IPS-20b (cell line): ENCODE results near the gene FCAR.
"Not testable (repeated sequence)": the region's sequence is repeated elsewhere in the genome, so short reads cannot be mapped to it uniquely, and the experiment has no call there.

ENCODE experiments used
- H3K27ac ChIP-seq: one replicate; pipeline ENCODE4 v1.5.1; 2013; ENCODE audit warnings: low read length
- H3K27me3 ChIP-seq: 2 replicates; pipeline ENCODE4 v1.6.1; 2013; ENCODE audit warnings: mild to moderate bottlenecking, low read length, inconsistent platforms; ENCODE audit not compliant: insufficient read depth
- H3K36me3 ChIP-seq: 2 replicates; pipeline ENCODE4 v1.6.1; 2013; ENCODE audit warnings: low read depth, mild to moderate bottlenecking, inconsistent platforms, low read length, moderate library complexity; ENCODE audit not compliant: insufficient read depth
- H3K4me1 ChIP-seq: 2 replicates; pipeline ENCODE4 v1.6.1; 2013; ENCODE audit warnings: mild to moderate bottlenecking, control low read depth, inconsistent platforms, low read length, moderate library complexity; ENCODE audit not compliant: insufficient read depth
- H3K4me3 ChIP-seq: 2 replicates; pipeline ENCODE4 v1.5.1; 2013; ENCODE audit warnings: mild to moderate bottlenecking, low read length, inconsistent platforms
- H3K9ac ChIP-seq: 2 replicates; pipeline ENCODE4 v1.6.1; 2013; ENCODE audit warnings: low read depth, mild to moderate bottlenecking, inconsistent platforms, low read length, moderate library complexity
- H3K9me3 ChIP-seq: 2 replicates; pipeline ENCODE4 v1.6.1; 2013; ENCODE audit warnings: mild to moderate bottlenecking, low read depth, low read length, inconsistent platforms; ENCODE audit not compliant: insufficient read depth

Gene FCAR

DNA sequence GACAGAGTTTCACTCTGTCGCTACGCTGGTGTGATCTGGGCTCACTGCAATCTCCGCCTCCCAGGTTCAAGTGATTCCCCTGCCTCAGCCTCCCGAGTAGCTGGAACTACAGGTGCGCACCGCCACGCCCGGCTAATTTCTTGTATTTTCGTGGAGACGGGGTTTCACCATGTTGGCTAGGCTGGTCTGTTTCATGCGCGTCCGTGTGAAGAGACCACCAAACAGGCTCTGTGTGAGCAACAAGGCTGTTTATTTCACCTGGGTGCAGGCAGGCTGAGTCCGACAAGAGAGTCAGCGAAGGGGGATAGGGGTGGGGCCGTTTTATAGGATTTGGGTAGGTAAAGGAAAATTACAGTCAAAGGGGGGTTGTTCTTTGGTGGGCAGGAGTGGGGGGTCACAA is 20.1 kb downstream of the FCAR start:
- H3K9me3 ChIP-seq, H3K9ac ChIP-seq, H3K4me3 ChIP-seq, H3K27ac ChIP-seq, H3K4me1 ChIP-seq, H3K27me3 ChIP-seq, H3K36me3 ChIP-seq: not testable (repeated sequence)

DNA sequence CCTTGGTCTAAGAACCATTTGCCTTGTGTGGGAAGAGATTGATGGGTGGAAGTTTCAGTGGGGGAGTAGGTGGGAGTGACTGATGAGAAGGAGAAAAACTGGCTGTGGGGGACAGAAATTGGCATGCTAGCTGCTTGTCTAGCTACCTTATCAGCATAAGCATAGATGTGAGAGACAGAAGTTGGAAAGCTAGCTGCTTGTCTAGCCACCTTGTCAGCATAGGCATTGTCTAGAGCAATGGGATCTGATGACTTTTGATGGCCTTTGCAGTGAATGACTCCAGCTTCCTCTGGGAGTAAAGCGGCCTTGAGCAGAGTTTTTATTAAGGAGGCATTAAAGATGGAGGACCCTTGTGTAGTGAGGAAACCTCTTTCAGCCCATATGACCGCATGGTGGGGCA is 22.0 kb downstream of the FCAR start:
- Histone ChIP-seq H3K36me3 (no peaks in the 10 kb centered on the region), H3K4me3 (no peak overlapping the region), H3K27me3 (no peaks in the 10 kb centered on the region)

DNA sequence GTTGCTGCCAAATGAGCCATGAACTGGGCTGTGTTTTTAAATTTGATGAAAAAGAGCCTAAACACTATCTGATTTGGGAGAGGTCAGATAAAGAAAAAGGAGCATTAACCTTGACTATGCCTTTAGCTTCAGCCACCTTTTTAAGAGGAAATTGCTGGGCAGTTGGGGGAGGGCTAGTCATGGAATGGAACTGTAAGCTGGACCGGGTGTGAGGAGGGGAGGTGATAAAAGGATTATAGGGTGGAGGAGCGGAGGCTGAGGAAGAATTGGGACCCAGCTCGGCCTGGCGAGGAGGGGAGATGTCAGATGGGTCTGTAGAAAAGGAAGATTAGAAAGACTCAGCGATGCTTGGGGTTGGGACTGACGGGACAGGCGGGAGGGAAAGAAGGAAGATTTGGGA is 24.6 kb downstream of the FCAR start:
- not testable (repeated sequence) for H3K4me3 ChIP-seq, H3K9me3 ChIP-seq, H3K9ac ChIP-seq, H3K4me1 ChIP-seq, H3K27ac ChIP-seq, H3K36me3 ChIP-seq, H3K27me3 ChIP-seq

More for the DNA sequence above, 22.0 kb downstream of the FCAR start:
- H3K9me3 ChIP-seq: no peaks in the 10 kb centered on the region
- peaks cover 4% of the 10 kb centered on the region for H3K4me1 ChIP-seq
- H3K27ac ChIP-seq: no peak overlapping the region
- H3K9ac ChIP-seq: no peak overlapping the region

DNA sequence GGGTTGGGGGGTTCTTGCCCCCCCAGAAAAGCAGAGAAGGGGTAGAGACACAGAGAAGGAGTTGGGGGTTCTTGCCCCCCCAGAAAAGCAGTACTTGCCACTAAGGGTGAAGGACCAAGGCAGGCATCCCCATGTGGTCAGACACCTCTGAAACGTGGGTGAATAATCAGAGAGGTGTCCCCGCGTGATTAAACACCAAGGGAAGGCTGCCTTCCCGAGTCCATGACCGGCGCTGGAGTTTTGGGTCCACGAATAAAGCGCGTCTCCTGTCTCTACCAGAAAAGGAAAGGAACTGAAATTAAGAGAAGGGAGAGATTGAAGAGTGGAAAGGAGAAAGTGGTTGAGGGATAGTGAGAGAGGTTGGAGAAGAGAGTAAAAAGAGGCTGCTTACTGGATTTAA is 25.6 kb downstream of the FCAR start:
- not testable (repeated sequence) for H3K27me3 ChIP-seq, H3K9ac ChIP-seq, H3K4me3 ChIP-seq, H3K9me3 ChIP-seq, H3K36me3 ChIP-seq, H3K27ac ChIP-seq, H3K4me1 ChIP-seq

DNA sequence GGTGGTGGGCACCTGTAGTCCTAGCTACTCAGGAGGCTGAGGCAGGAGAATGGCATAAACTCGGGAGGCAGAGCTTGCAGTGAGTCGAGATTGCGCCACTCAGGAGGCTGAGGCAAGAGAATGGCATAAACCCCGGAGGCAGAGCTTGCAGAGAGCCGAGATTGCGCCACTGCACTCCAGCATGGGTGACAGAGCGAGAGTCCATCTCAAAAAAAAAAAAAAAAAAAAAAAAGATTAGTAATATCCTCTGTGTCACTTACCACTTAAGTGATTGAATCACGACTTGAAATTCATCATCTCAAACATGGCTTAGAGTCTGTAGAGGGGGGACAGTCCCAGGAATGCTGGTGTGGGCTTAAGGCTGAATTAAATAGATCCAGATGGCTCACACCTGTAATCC is 27.1 kb downstream of the FCAR start:
- H3K36me3 ChIP-seq, H3K27me3 ChIP-seq, H3K4me3 ChIP-seq, H3K9me3 ChIP-seq, H3K4me1 ChIP-seq, H3K9ac ChIP-seq, H3K27ac ChIP-seq: not testable (repeated sequence)

DNA sequence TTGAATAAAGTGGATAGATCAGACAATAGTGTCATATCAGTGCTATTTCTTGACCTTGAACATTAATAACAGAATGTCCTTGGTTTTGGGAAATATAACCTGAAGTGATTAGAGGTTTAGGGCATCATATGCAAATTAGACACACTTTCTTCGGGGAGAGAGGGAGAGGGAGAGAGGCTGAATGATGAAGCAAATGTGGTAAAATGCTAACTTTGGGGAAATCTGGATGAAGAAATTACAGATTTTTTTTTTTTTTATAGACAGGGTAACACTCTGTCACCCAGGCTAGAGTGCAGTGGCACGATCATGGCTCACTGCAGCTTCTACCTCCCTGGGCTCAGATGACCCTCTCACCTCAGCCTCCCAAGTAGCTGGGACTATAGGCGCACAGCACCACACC is 28.0 kb downstream of the FCAR start:
- Histone ChIP-seq H3K9ac (no peak overlapping the region), H3K9me3 (no peaks in the 10 kb centered on the region), H3K4me3 (no peak overlapping the region), H3K36me3 (no peaks in the 10 kb centered on the region), H3K4me1 (no peaks in the 10 kb centered on the region), H3K27ac (no peak overlapping the region), H3K27me3 (no peaks in the 10 kb centered on the region)

DNA sequence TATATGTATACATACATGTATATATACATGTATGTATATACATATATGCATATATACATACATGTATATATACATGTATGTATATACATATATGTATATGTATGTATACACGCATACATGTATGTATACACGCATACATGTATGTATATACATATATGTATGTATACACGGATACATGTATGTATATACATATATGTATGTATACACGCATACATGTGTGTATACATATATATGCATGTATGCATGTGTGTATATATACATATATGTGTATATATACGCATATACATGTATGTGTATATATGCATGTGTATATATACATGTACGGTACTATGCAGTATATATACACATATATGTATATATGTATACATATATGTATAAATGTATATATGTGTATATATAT is 29.3 kb downstream of the FCAR start:
- no peak overlapping the region for H3K9ac ChIP-seq
- H3K36me3 ChIP-seq: no peaks in the 10 kb centered on the region
- no peak overlapping the region for H3K4me3 ChIP-seq
- no peak overlapping the region for H3K27ac ChIP-seq
- H3K9me3 ChIP-seq: no peaks in the 10 kb centered on the region
- H3K4me1 ChIP-seq: no peaks in the 10 kb centered on the region
- H3K27me3 ChIP-seq: no peaks in the 10 kb centered on the region

DNA sequence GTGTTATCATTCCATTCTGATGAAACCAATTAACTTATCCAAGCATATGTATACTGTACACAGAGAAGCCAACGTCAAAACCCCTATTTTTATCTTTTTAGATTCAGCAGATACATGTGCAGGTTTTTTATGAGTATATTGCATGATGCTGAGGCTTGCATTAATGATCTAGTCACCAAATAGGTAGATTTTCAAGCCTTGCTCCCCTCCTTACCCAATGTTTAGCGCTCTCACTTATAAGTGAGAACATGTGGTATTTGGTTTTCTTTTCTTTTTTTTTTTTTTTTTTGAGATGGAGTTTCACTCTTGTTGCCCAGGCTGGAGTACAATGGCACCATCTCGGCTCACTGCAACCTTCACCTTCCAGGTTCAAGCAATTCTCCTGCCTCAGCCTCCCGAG is 30.2 kb downstream of the FCAR start:
- H3K27me3 ChIP-seq, H3K27ac ChIP-seq, H3K9ac ChIP-seq, H3K4me3 ChIP-seq, H3K4me1 ChIP-seq, H3K9me3 ChIP-seq, H3K36me3 ChIP-seq: not testable (repeated sequence)

DNA sequence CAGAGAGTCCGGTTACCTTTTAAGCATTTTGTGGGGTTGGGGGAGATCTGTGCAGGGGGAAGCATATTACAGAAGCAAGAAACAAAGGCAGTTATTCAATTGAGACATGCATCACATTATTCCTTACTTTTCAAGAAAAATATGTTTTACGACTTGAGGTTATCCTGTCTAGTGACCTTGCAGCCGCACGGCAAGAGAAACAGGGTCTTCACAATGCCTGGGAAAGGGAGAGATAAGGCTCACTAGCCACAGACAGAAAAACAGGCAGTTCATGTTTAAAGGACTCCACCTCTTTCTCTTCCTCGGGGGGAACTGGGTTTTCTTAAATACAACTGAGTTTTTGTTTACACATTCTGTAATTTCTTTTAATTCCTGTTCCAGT is 31.4 kb downstream of the FCAR start:
- Histone ChIP-seq H3K9ac (no peak overlapping the region), H3K36me3 (no peaks in the 10 kb centered on the region), H3K4me1 (no peaks in the 10 kb centered on the region), H3K27ac (no peak overlapping the region), H3K9me3 (no peaks in the 10 kb centered on the region), H3K4me3 (no peak overlapping the region), H3K27me3 (no peaks in the 10 kb centered on the region)

DNA sequence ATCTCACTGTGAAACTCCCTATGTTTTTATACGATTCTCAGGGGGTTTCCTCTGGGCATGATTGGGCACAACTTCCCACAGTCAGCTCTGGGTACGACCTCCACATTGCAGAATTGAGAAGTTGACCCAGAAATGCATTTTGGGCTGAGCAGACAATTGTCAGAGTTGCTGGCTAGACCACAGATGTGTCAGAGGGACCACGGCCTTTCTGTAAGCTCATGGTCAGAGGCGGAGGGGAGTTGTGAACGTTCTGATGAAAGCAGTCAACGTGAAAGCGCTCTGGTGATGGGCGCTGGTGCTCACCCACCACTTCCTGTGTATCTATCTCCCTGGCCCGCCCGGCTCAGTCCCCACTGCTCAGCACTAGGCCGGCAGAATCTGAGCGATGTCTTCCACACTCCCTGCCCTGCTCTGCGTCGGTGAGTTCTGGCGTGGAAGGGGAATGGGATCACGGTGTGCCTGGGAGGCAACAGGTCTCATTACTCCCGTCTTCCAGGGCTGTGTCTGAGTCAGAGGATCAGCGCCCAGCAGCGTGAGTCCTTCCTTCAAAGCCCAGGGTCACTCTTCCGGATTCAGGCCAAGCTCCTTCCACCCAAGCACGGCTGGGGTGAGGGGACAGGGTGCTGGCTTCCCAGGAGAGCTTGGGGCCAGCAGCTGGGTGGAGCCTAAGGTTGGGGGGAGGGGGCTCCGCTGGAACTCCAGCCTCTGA is 31.9 kb downstream of the FCAR start, which contains the start of gene NCR1:
Gene NCR1, plus strand, starts transcription at position 346 of the 709 bp plus-strand sequence. Its CDS starts 40 bp downstream, at position 386.
- Histone ChIP-seq H3K36me3 (no peaks in the 10 kb centered on the region), H3K4me1 (no peaks in the 10 kb centered on the region), H3K27me3 (no peaks in the 10 kb centered on the region), H3K9me3 (no peaks in the 10 kb centered on the region), H3K4me3 (no peak within 1 kb of the TSS), H3K27ac (no peak within 1 kb of the TSS), H3K9ac (no peak within 1 kb of the TSS)

DNA sequence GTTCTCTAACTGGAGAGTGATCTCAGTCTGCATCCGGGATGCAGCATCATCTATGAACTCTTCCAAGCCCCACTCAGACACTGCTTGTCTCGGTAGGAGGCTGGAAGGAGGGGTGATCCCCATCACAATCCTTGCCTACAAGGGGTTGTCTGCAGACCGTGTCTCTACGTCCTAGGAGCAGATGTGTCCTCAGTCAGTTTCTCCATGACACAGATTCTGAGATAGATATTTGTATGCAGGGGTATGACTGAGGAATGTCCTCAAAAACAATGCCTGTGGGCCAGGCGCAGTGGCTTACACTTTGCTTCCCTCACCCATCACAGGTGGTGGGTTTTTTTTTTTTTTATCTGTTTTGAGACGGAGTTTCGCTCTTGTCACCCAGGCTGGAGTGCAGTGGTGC is 32.8 kb downstream of the FCAR start:
- H3K9ac ChIP-seq: no peak overlapping the region

DNA sequence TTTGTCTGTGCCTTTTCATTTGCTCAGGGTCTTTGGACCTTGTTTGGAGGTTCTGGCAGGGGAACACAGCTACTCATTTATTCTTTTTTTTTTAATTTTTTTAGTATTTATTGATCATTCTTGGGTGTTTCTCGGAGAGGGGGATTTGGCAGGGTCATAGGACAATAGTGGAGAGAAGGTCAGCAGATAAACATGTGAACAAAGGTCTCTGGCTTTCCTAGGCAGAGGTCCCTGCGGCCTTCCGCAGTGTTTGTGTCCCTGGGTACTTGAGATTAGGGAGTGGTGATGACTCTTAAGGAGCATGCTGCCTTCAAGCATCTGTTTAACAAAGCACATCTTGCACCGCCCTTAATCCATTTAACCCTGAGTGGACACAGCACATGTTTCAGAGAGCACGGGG is 33.9 kb downstream of the FCAR start:
- not testable (repeated sequence) for H3K9ac ChIP-seq, H3K9me3 ChIP-seq, H3K4me3 ChIP-seq, H3K36me3 ChIP-seq, H3K27me3 ChIP-seq, H3K4me1 ChIP-seq, H3K27ac ChIP-seq

More for the DNA sequence above, 32.8 kb downstream of the FCAR start:
- H3K4me1 ChIP-seq: no peaks in the 10 kb centered on the region
- H3K9me3 ChIP-seq: no peaks in the 10 kb centered on the region
- H3K36me3 ChIP-seq: no peaks in the 10 kb centered on the region
- no peak overlapping the region for H3K27ac ChIP-seq
- H3K27me3 ChIP-seq: no peaks in the 10 kb centered on the region
- no peak overlapping the region for H3K4me3 ChIP-seq
